GM18519 (cell line): ENCODE data around the gene MDFI.

Experiments used
- ATAC-seq: cut with Tn5 transposase; IDR thresholded peaks from one replicate; pipeline ENCODE4 v1.9.1; 2021; ENCODE audit warnings: mild to moderate bottlenecking, moderate library complexity; ENCODE audit not compliant: unreplicated experiment, low FRiP score

MDFI gene

DNA sequence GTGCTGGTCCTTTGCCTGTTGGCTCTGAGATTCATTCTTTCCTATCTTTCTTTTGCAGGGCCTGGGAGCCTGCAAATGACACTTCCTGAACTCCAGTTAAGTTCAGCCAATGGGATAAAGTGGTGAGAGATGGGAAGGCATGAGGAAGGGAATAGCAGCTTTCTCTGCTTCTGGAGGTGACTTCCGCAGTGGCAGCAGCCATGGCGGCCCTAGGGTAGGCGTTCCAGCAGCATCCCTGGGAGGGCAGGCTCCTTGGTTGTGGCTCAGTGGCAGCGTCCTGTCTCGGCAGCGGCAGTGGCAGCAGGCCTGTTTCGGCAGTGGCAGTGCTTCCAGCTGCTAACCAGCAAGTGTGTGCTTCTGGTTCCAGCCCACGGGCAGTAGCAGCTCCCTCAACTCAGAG, 7.3 kb upstream of the MDFI start:
- no peak for ATAC-seq

DNA sequence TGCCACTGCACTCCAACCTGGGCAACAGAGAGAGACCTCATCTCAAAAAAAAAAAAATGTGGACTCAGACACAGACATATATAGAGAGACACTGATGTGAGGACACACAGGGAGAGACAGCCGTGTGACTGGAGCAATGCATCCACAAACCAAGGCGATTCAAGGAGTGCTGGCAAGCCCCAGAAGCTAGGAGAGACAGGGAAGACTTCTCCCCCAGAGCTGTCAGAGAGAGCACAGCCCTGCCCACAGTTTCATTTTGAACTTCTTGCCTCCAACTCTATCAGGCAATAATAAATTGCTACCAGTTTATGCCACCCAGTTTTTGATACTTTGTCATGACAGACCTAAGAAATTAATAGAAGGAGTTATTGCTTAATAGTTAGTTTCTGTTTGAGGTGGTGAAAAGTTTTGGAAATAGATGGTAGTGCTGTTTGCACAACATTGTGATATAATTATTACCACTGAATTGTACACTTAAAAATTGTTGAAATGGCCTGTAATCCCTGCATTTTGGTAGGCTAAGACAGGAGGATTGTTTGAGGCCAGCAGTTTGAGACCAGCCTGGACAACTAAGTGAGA, 5.1 kb upstream of the MDFI start:
- no peak for ATAC-seq

DNA sequence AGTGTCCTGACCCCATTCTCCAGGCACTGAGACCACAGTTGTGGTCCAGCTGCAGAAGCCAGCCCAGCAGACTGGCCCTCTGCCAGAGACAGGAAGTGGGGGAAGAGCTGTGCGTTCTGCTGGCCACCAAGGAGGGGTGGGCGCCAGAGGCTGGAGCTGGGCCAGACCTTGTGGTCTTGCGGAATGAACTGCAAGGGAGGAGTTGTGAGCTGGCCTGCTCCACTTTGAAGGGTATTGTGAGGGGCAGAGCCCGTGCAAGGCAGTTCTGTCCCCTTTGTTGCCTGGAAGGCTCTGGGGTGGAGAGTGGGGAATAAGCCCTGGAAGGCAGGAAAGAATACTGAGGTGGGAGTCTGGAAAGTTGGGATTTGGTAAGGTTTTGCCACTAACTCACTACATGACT, 3.6 kb upstream of the MDFI start:
- no peak for ATAC-seq

DNA sequence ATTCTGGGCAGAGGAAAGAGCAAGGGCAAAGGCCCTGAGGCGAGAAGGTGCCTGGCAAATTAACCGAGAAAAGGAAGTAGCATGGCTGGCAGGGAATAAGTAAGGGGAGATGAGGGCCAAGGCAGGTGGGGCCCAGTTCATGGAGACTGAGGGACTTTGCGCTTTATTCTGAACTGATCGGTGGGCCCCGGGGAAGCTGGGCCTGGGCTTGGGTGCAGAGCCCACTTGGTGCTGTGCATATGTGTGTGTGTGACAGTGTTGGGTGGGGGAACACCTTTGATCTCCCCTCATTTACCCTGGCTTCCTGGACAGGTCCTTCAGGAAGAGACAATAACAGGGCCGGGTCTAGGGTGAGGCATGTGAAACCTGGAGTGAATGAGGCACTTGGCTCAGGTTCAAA, 2.9 kb upstream of the MDFI start:
- ATAC-seq, result no peak

DNA sequence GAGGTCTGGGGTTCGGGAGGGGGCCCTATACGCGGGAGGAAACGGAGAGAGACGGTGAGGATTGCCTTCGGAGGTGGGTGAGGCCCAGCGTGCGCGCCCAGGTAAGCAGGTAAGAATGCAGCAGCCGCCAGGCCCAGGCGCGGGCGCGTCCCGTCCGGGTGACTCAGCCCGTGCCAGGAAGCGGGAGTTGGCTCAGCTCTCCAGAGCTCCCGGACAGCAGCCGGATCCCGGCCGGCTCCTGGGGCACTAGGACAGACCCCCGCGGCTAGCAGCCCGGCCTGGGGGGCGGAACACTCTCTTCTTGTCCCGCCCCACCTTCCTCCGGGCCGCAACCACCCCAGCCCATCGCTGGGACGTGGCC, 1.5 kb upstream of the MDFI start:
- ATAC-seq, result no peak

DNA sequence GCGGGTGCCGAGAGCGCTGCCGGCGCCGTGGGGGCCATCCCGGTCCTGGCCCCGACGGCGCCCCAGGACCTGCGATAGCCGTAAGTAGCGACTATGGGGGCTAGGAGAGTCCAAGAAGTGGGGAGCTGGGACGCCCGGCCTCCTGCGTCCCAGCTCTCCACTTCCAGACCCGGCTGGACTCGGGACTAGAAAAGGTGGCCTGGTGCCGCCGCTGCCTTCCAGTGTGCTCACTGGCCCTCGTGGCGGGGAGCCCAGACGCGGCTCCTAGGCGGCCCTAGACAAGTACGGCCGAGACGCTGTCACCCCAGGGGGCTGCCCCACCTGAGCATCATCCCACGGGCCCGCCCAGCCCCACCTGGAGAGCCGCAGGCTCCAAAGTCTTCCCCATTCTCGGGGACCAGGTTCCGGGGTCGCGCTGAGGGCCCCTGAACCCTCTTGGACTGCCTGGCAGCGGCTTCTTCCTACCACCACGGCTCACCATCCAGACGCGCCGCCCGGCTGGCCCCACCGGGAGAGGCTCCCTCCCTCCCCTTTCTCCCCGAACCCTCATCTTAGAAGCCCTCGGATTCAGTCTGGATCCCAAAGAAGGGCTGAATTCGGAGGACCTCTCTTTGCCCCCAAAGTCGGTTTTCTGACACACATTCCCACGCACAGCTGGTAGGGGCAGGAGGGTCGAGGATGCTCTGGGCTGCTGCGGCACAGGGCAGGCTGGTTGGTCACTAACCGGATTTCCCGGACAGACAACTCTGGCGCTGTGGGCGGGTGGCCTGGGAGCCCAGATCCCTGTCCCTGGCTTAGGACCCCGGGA, 870 bp upstream of the MDFI start:
- no peak for ATAC-seq

DNA sequence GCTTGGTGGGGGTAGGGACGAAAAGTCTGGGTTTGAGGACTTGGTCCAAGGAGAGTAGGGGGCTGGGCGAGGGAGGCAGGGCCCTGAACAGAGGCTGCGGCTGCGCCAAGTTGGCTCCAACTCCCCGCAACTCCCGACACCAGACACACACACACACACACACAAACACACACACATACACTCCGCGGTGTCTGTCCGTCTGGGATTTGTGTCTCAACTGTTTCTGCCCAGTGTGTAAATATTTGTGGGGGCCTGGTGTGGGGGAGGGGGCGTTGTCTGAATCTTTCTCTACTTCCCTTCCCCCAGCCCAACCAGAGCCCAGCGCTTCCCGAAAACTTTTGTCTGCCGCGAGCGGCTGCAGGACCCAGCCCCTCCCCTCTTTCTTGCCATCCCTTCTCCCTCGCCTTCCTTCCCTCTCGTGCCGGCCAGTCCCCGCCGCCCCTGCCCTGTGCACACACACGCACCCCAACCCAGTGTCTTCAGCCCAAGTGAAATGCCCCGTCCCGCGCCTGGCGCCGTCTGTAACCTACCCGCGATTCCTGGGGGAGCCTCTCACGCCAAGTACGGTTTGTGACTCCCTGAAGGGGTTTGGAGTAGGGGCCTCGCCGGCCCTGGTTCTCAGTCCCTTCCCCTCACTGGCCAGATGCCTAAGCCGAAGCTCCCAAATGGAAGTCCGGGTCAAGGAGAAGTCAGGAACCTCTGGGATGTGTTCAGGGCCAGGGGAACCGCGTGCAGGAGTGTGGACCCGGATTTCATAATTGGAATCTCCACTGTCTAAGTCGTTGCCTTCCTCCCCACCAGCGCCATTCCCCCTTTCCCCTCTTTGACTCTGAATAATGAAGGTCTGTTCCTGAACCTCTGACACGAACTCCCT, 904 bp downstream of the MDFI start:
- ATAC-seq, result no peak

DNA sequence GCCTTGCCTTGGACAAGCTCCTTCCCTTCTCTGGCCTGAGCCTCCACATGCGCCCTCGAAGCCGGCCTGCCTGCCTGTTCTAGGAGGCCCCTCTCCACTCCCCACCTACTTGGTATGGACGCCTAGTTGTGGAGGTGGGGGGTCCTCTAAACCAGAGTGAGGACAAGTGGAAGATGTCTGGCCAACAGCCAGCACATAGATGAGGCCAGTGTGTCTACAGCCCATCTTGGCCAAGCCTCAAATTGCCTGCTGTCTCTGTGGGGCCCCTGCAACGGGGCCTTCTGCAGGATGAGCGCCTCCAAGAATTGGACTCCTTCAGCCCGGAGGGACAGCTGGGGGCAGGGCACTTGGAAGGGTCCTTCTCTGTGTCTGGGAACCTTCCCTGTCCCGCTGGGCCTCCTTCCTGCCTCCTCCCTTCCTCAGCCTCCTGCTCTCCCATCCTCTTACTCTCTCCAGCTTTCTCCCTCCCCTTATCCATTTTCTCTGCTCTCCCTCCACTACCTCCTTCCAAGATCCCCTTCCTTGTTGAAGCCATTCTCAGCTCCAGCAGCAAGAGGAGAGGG, 1.6 kb downstream of the MDFI start:
- ATAC-seq, result no peak

DNA sequence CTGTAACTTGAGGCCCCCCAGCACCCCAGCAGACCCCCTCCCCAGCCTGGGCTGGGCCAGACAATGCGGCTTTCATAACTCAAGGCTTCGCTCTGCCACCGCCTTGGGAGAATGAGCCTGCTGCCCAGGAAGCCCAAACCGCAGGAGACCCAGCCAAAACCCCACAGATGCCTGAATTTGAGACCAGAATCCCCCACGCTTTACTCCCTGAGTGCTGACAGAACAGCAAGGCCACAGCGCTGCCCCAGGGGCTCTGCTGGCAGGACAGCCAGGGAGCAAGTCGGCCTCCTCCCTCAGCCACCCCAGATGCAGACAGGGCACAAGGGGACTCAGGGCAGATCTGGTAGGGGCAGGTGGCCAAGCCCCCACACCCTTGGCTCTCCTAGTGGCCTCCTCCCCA, 2.2 kb downstream of the MDFI start:
- no peak for ATAC-seq

DNA sequence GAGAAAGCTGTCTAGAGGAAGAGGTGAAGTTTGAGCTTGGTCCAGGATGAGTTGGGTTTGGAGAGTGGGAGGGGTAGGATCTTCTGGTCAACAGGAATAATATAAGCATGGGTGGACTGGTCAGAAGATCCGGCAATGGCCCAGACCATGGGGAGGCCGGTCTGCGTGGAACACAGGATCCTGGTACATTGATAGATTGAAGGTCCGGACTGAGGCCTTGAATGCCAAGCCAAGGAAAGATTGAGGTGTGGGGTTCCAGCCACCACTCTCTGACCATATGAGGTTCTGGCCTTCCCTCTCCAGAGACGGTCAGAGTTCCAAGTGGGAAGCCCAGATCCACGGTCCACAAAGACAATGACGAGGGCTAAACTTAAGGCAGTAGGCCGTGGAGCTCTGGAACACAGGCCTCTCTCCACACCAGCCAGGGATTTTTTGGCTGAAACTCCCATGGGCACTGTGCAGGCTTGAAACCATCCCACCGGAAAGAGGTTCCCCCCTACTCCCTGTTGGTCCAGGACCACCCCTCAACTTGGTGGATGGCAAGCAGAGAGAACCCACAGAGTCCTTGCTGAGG, 3.2 kb downstream of the MDFI start:
- ATAC-seq, result no peak

DNA sequence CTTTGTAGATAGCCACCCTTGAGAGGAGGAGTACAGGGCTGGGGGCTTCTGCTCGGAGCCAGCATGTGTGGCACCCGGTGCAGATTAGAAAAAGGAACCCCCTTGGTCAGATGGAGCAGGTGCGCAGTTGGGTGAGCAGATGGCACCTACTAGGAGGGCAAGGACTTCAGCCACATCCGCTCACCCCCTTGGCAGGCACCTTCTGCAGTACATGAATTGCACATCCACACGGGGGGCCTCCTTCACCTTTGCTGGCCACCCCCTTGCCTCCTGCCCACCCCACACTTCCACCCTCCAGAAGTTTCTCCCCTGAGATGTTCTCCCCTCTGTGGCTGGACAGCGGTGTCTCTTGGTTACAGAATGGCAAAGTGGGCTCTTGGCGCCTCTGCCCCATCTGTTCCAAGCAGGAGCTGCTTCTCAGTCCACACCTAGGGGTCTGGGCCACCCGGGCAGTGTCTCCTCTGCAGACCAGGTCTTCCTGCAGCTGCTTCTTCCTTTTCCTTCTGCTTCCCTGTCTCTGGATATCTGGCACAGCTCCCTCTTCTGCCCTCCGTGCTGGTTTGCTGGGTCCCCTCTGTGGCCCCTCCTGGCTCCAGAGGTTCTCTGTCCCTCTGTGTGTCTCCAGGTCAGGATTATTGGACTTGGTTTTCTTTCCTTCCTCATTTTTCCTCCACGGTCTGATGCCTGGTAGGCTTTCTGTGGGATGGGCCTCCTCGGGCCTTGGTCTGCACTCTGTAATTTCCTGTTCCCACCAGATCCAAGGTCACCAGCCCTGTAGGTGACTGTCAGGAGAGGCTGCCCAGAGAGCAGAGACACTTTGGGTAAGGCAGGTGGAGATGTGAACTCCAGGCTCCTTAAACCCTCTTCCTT, 4.1 kb downstream of the MDFI start:
- no peak for ATAC-seq

DNA sequence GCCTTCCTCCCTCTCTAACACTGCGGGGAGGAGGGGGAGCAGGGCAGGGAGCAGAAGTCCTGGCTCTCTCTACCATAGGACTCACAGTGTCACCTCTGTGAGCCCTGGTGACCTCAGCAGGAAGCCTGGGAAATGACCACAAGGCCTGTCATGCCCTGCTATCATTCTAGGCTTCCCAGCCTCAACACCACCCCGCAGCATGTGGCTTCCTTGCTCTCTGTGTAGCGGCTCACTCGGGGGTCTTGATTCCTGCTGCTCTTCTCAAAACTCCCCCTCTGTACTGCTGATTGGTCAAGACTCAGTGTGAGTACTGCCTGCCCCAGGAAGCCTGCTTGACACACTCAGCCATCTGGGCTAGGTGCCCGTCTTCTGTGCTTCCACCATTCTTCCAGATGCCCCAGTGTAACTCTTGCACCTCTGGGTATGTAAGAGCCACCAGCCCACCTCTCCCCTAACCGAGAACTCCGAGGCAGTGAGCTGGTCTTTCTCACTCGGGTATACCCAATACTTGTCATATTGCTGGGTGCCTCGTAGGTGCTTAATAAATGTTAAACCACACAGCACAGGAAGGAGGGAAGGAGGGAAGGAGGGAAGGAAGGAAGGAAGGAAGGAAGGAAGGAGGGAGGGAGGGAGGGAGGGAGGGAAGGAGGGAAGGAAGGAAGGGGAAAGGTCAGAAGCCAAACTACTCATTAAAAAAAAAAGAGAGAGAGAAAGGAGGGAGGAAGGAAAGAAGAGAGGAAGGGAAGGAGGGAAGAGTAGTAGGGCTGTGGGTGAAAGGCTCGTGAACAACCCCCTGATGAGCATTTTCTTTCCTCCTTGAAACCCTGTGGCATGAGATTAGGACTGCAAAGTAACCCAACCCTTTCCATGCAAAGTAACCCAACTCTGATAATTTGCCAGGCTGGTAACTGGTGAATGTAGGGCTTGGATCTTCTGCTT, 5.0 kb downstream of the MDFI start:
- no peak for ATAC-seq

DNA sequence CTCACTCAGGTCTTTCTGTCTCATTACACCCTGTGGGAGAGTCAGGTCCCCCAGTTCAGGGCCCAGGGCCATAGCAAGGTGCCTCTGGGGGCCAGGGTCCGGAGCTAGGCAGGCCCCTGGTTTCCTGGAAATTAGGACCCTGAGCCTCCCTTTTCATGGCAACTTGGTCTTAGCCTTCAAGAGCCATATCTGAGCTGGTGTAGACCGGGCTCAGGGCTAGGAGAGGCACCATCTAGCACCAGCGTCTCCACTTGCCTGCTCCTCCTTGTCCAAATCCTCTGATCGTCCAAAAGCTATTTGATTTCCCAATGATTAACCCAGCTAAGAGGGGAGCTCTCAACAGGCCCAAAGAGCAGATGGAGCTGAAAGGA, 5.6 kb downstream of the MDFI start:
- no peak for ATAC-seq

DNA sequence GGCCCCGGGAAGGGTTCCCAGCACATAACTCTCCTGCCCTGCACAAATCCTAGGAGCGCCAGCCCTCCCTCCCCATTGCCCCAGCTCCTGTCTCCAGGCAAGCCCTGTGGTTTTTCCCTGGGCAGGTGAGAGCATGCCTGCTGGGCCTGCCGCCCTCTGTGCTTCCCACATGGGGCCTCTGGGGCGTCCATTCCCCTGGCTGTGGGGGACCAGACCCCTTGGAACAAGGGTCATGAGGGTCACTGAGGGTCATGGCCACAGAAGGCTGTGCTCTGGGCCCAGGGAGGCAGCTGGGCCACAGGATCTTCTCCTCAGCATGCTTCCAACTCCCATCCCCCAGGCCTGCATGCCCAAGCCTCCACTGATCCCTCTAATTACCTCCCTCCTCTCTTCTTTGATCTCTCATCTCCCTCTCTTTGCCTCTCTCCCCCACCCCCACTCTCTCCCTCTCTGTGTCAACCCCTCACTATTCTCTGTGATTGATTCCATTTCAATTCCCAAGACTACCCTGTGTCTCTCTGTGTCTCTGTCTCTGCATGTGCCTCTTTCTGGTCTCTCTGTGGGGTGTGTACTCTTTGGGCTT, 6.1 kb downstream of the MDFI start:
- ATAC-seq, result no peak

DNA sequence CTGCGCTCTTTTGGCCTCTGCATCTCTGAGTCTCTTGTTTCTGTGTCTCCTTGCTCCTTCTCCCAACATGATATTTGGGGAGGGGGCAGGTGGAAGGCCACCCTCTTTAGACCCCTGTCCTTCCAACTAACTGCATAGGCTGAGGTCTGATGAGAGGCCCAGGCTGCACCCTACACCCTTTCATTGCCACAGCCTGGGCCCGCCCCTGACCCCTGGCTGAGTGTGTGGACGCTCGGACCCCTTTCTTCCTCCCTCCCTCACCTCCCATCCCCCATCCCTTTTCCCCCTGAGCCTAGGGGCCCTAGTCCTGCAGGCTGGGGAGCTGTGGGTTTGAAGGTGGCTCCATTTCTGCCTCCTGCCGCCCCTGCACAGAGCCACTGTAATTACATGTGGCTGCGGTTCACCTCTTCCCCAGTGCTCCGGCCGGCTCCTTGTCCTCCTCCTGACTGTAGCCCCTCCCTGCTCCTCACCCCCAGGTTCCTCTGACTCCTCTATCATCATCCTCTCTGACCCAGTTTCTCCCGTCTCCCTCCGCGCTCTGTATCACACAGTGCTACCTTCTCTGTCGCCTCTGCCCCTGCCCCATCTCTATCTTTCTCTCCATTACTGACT, 6.8 kb downstream of the MDFI start:
- no peak for ATAC-seq

DNA sequence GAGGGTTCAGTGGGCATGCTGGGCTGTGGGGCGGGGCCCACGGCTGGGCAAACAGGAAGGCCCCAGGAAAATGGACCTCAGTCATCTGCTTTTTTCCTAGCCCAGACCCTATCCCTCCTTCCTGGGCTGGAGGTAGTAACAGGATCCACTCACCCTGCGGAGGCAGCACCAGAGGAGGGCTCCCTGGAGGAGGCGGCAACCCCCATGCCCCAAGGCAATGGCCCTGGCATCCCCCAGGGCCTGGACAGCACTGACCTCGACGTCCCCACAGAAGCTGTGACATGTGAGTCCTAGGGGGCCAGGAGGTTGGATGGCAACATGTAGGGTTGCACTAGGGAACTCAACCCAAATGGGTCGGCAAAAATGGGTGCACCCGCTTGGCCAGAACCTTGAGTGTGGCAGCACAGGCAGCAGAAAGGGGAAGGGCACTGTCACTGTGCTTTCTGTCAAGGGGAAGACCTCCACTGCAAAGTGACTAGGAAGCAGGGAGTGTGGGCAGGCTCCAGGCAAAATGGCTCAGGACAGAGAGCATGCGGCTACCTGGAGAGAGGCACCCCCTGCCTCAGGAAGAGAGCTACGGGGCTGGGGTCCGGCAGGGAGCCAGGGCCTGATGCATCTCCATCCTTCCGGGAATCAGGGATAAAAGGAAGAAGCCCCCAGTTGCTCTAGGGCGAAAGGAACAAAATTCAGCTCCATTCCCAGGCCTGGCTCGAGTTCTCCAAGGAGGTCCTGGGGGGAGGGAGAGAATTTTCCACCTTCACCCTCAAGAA, 7.9 kb downstream of the MDFI start:
- ATAC-seq, result no peak

DNA sequence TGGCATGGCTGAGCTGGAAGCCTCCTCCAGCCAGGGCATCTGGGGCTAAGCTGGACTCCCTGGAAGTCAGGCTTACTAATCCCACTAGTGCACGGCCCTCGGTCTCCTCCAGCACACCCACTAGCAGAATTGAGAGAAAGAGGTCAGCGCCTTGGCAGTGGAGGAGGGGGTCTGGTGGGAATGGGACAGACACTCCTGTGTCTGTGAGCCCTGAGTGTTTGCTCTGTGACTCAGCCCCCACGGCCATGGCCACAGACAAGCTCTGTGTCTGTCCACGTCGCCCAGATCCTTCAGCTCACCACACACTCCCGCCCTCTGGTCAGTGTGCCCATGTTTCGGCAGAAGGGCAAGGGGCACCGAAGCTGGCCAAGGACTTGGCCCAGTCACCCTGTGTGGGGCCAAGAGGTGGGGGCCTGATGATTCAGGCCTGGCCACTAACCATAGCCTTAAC, 8.8 kb downstream of the MDFI start:
- ATAC-seq, result no peak
